ENCODE data around the gene FOXRED2. TPM values are rescaled to one million over a fixed set of nuclear protein-coding genes. Genes with fewer than 3 reads are reported as not detected.

FOXRED2 gene
- total RNA-seq (1 to 10 TPM; 1.8 to 2.3 TPM), total RNA-seq (0.47 to 34.5 (median 3.3) reads per million in 172 experiments)
- polyA plus RNA-seq (2013, experiment 1 of 2): 1.6 TPM
- polyA plus RNA-seq (2013, experiment 2 of 2): 1.9 TPM

- Mint-ChIP-seq H3K9me3 (no peaks in the 10 kb centered on the region), H3K4me3 (peak within 1 kb of the TSS; percentile 73), H3K27me3 (no peaks in the 10 kb centered on the region), H3K36me3 (ENCODE audit: low read depth) (peaks cover 21% of the 10 kb centered on the region), H3K27ac (peak within 1 kb of the TSS; percentile 18), H3K4me1 (ENCODE audit: low read depth) (peaks cover 12% of the 10 kb centered on the region)
- no peak for TF ChIP-seq CTCF (IDR thresholded peaks at IDR 0.05)
- ChIA-PET CTCF (interaction anchor here (0.6 to 1.2 kb wide), 4 partner anchors 21 to 436 kb away, joined by 3 to 4 read pairs (median 3); partner anchors contain the start of gene APOL2), POLR2A (interaction anchor here (0.6 to 1.8 kb wide), 10 partner anchors 10 to 1207 kb away, joined by 3 to 27 read pairs (median 4); partner anchors contain the start of genes APOL2, APOL3, EIF3D and TOM1)
- H3K27me3 ChIP-seq (ENCODE audit: control insufficient read depth in 1 of 2, insufficient read depth in 2 of 2, low read length in 2 of 2): no peaks in the 10 kb centered on the region
- H3K4me1 ChIP-seq (ENCODE audit: insufficient read depth, low read length): peaks cover 15% of the 10 kb centered on the region
- peaks cover 0 to 4% of the 10 kb centered on the region in 2 experiments for H3K9me3 ChIP-seq (ENCODE audit: control insufficient read depth in 1 of 2, insufficient read depth in 1 of 2, low read length in 2 of 2)
- peaks cover 17% of the 10 kb centered on the region for H3K36me3 ChIP-seq (ENCODE audit: insufficient read depth, low read length)
- ATAC-seq (ENCODE audit: poor library complexity) (peak; percentile 96), DNase-seq (peak; percentile 78 to 96 (median 86))
- intact Hi-C loops (cut with DNase I, micrococcal nuclease): loop anchor here in 1 of 2 experiments (2.0 to 5.0 kb wide), 3 partner anchors 22 to 1110 kb away; partner anchors contain the start of gene EIF3D
- H3K4me3 ChIP-seq (ENCODE audit: low read length): peak within 1 kb of the TSS; percentile 56
- H3K27ac ChIP-seq (ENCODE audit: low read depth in 1 of 2, low read length in 2 of 2): peak within 1 kb of the TSS; percentile 18 to 48
Measured at GRCh38 chr22:36506637-36507517, at the start of gene FOXRED2. TSS of gene FOXRED2 (minus strand) at chr22:36507040. CDS start at chr22:36506422, 618 bp downstream.

GRCh38 chr22:36554098-36554497 is 47.3 kb upstream of the FOXRED2 start:
- H3K4me1 ChIP-seq (ENCODE audit: insufficient read depth, low read length): no peaks in the 10 kb centered on the region
- Mint-ChIP-seq H3K4me1 (ENCODE audit: low read depth) (no peaks in the 10 kb centered on the region), H3K4me3 (no peak overlapping the region), H3K27ac (no peak overlapping the region), H3K36me3 (ENCODE audit: low read depth) (no peaks in the 10 kb centered on the region), H3K9me3 (no peaks in the 10 kb centered on the region), H3K27me3 (peaks cover 34% of the 10 kb centered on the region)
- H3K36me3 ChIP-seq (ENCODE audit: insufficient read depth, low read length): no peaks in the 10 kb centered on the region
- CTCF ChIA-PET: no interaction called here
- TF ChIP-seq CTCF (IDR thresholded peaks at IDR 0.05): no peak
- intact Hi-C loops (cut with DNase I, micrococcal nuclease): no loop called here
- no peak overlapping the region for H3K27ac ChIP-seq (ENCODE audit: low read depth in 1 of 2, low read length in 2 of 2)
- POLR2A ChIA-PET: no interaction called here
- peaks cover 0 to 2% of the 10 kb centered on the region in 2 experiments for H3K27me3 ChIP-seq (ENCODE audit: control insufficient read depth in 1 of 2, insufficient read depth in 2 of 2, low read length in 2 of 2)
- no peaks in the 10 kb centered on the region for H3K9me3 ChIP-seq (ENCODE audit: control insufficient read depth in 1 of 2, insufficient read depth in 1 of 2, low read length in 2 of 2)
- ATAC-seq (ENCODE audit: poor library complexity) (no peak), DNase-seq (no peak)
- H3K4me3 ChIP-seq (ENCODE audit: low read length): no peak overlapping the region

GRCh38 chr22:36552289-36552688 is 45.4 kb upstream of the FOXRED2 start:
- H3K4me1 ChIP-seq (ENCODE audit: insufficient read depth, low read length): no peaks in the 10 kb centered on the region
- Mint-ChIP-seq H3K9me3 (no peaks in the 10 kb centered on the region), H3K36me3 (ENCODE audit: low read depth) (no peaks in the 10 kb centered on the region), H3K4me3 (no peak overlapping the region), H3K27me3 (peaks cover 42% of the 10 kb centered on the region), H3K4me1 (ENCODE audit: low read depth) (no peaks in the 10 kb centered on the region), H3K27ac (no peak overlapping the region)
- no peak overlapping the region for H3K27ac ChIP-seq (ENCODE audit: low read depth in 1 of 2, low read length in 2 of 2)
- DNase-seq: peak in 1 of 14 experiments; percentile 10
- CTCF ChIA-PET: no interaction called here
- no peak for ATAC-seq (ENCODE audit: poor library complexity)
- no peaks in the 10 kb centered on the region for H3K9me3 ChIP-seq (ENCODE audit: control insufficient read depth in 1 of 2, insufficient read depth in 1 of 2, low read length in 2 of 2)
- H3K36me3 ChIP-seq (ENCODE audit: insufficient read depth, low read length): no peaks in the 10 kb centered on the region
- no peak for TF ChIP-seq CTCF (IDR thresholded peaks at IDR 0.05)
- intact Hi-C loops (cut with DNase I, micrococcal nuclease): no loop called here
- POLR2A ChIA-PET: no interaction called here
- H3K4me3 ChIP-seq (ENCODE audit: low read length): no peak overlapping the region
- H3K27me3 ChIP-seq (ENCODE audit: control insufficient read depth in 1 of 2, insufficient read depth in 2 of 2, low read length in 2 of 2): peaks cover 0 to 2% of the 10 kb centered on the region in 2 experiments
